ENCODE measurements around the gene JMJD7. TPM values are rescaled to one million over a fixed set of nuclear protein-coding genes. Genes with fewer than 3 reads are reported as not detected.
A peak's percentile ranks its signal among the peaks of the same experiment; 100 is the strongest.

Gene JMJD7
- polyA plus RNA-seq, 2 of the 4 experiments (the other 2 are of a cell fraction) = 3.4 to 3.8 TPM

DNA sequence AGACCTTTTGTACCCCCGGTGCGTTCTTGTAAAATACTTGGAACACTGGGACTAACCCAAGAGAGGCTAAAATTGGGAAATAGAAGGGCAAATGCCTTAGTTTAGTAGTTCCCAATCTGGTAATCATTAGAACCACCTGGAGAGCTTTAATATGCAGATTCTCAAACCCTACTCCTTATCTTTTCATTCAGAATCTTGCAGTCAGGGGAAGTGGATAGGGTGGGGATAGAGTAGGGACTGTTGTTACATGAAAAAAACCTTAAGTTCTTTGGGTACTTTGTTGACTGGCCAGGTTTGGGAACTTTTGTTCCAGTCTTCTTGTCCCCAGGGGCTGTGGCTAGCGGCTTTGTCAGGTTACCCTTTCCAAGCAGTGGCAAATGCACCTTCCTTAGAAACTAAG, 37.7 kb upstream of the JMJD7 start:
- DNase-seq (ENCODE audit: low read depth in 1 of 2, low spot score in 1 of 2) (no peak), FAIRE-seq (no peak), ATAC-seq (no peak)
- 0 out of 3 replicates have a peak overlapping the region, but pooled peaks have one; percentile 22 for H3K4me2 ChIP-seq
- H3K27ac ChIP-seq = no peak overlapping the region
- H3K9me3 ChIP-seq = no peaks in the 10 kb centered on the region
- H3K4me1 ChIP-seq = peaks cover 11% of the 10 kb centered on the region; the same call in 1 of the 3 replicates
- CTCF ChIA-PET = interaction anchor here (1.2 kb wide), 1 partner anchor 22 kb away, joined by 3 read pairs; no protein-coding TSS in a partner anchor
- POLR2A ChIA-PET = no interaction called here
- TF ChIP-seq SMC3 (IDR thresholded peaks at IDR 0.05) (no peak), ESRRA (IDR thresholded peaks at IDR 0.05; ENCODE audit: borderline replicate concordance, low read length) (no peak), CTCF (IDR thresholded peaks at IDR 0.05) (no peak), POLR2AphosphoS2 (conservative IDR thresholded peaks at IDR 0.05; ENCODE audit: low read length) (no peak), BHLHE40 (IDR thresholded peaks at IDR 0.05; ENCODE audit: low read depth, low read length) (no peak), CBX2 (IDR thresholded peaks at IDR 0.05; ENCODE audit: borderline replicate concordance, low read depth) (no peak), EP300 (IDR thresholded peaks at IDR 0.05) (no peak), RCOR1 (IDR thresholded peaks at IDR 0.05; ENCODE audit: low read depth, low read length) (no peak), TP53 (CRISPR knock-in tag; IDR thresholded peaks at IDR 0.05) (no peak), CHD4 (IDR thresholded peaks at IDR 0.05; ENCODE audit: borderline replicate concordance) (no peak), RNF2 (IDR thresholded peaks at IDR 0.05; ENCODE audit: borderline replicate concordance, low read depth) (no peak), CHD2 (IDR thresholded peaks at IDR 0.05; ENCODE audit: low read length, partially characterized antibody) (no peak), NFE2L2 (conservative IDR thresholded peaks at IDR 0.05; ENCODE audit: low read length) (no peak), EHMT2 (IDR thresholded peaks at IDR 0.05; ENCODE audit: low read depth) (no peak), MAFK (IDR thresholded peaks at IDR 0.05; ENCODE audit: partially characterized antibody) (no peak), HOXB5 (CRISPR knock-in tag; IDR thresholded peaks at IDR 0.05) (no peak), SREBF2 (IDR thresholded peaks at IDR 0.05) (no peak), FOXS1 (CRISPR knock-in tag; IDR thresholded peaks at IDR 0.05) (no peak), ELK1 (IDR thresholded peaks at IDR 0.05; ENCODE audit: low read depth, low read length) (no peak)
- TF ChIP-seq, protein P1, sequence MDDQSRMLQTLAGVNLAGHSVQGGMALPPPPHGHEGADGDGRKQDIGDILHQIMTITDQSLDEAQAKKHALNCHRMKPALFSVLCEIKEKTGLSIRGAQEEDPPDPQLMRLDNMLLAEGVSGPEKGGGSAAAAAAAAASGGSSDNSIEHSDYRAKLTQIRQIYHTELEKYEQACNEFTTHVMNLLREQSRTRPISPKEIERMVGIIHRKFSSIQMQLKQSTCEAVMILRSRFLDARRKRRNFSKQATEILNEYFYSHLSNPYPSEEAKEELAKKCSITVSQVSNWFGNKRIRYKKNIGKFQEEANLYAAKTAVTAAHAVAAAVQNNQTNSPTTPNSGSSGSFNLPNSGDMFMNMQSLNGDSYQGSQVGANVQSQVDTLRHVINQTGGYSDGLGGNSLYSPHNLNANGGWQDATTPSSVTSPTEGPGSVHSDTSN (IDR thresholded peaks at IDR 0.05) = no peak
- H3K4me3 ChIP-seq = no peak overlapping the region
- WGBS (ENCODE audit: missing lambda C conversion rate) = 96% methylated on average over 3 of the region's 3 CpGs

GRCh38 chr15:41790756-41791546, 36.9 kb upstream of the JMJD7 start:
- Histone ChIP-seq H3K27ac (peak overlapping the region in 1 of 2 experiments; percentile 44; a peak in 1 of 6 replicates), H3K4me3 (no peak overlapping the region), H3K4me2 (0 out of 3 replicates have a peak overlapping the region, but pooled peaks have one; percentile 22), H3K4me1 (peaks cover 11% of the 10 kb centered on the region; the same call in 1 of the 3 replicates), H3K9me3 (no peaks in the 10 kb centered on the region)
- FAIRE-seq (no peak), ATAC-seq (peak; percentile 44 to 50; a peak in 3 of 6 replicates), DNase-seq (ENCODE audit: low read depth in 1 of 2, low spot score in 1 of 2) (peak in 1 of 2 experiments; percentile 14)
- no peak for TF ChIP-seq BCL3 (IDR thresholded peaks at IDR 0.05)
- TF ChIP-seq PHF8 (IDR thresholded peaks at IDR 0.05; ENCODE audit: borderline replicate concordance, low read depth) = no peak
- TF ChIP-seq ZSCAN20 (CRISPR knock-in tag; IDR thresholded peaks at IDR 0.05) = no peak
- TF ChIP-seq ZNF302 (CRISPR knock-in tag; IDR thresholded peaks at IDR 0.05) = no peak
- WGBS (ENCODE audit: missing lambda C conversion rate) = 87% methylated on average over 5 of the region's 5 CpGs
- CTCF ChIA-PET = interaction anchor here (1.2 kb wide), 1 partner anchor 21 kb away, joined by 3 read pairs; no protein-coding TSS in a partner anchor
- POLR2A ChIA-PET = no interaction called here
